GM19397 (cell line): ENCODE results near the gene ZNF823.
"Not testable (repeated sequence)": the region's sequence is repeated elsewhere in the genome, so short reads cannot be mapped to it uniquely, and the experiment has no call there.

Source experiments
- ATAC-seq: cut with Tn5 transposase; IDR thresholded peaks from one replicate; pipeline ENCODE4 v1.9.1; 2021; ENCODE audit warnings: mild to moderate bottlenecking, moderate library complexity; ENCODE audit not compliant: unreplicated experiment

The ZNF823 gene

GRCh38 chr19:11684987-11685675 lies 53.6 kb downstream of the ZNF823 start:
- ATAC-seq, result no peak

GRCh38 chr19:11680689-11681302 lies 58.0 kb downstream of the ZNF823 start:
- no peak for ATAC-seq

- no peak for ATAC-seq
These were observed 60.2 kb downstream of the ZNF823 start for GRCh38 chr19:11678504-11678903.

GRCh38 chr19:11676661-11677600 lies 61.8 kb downstream of the ZNF823 start:
- not testable (repeated sequence) for ATAC-seq

GRCh38 chr19:11675569-11675968 lies 63.2 kb downstream of the ZNF823 start:
- no peak for ATAC-seq

GRCh38 chr19:11674067-11674492 lies 64.7 kb downstream of the ZNF823 start:
- no peak for ATAC-seq

- no peak for ATAC-seq
These were observed 65.1 kb downstream of the ZNF823 start for GRCh38 chr19:11673608-11674041.
